Thyroid gland (tissue), 4 donors: ENCODE data around the gene NRG3. TPM values are rescaled to one million over a fixed set of nuclear protein-coding genes. Genes with fewer than 3 reads are reported as not detected.

ENCODE experiments used
- DNase-seq, 2 donors: peaks; one replicate each; pipeline ENCODE4 v3.0.0-alpha.2; 2019
- H3K27ac ChIP-seq, 3 donors: fragments of 200-600 bp; sonication (generic); 1 replicate in 2 of 3; 2 replicates in 1 of 3; pipeline ENCODE4 v1.5.1; 2016 to 2019; ENCODE audit warnings: mild to moderate bottlenecking in 1 of 3, moderate library complexity in 1 of 3
- H3K27me3 ChIP-seq: fragments of 200-600 bp; sonication (generic); one replicate; pipeline ENCODE4 v1.5.1; 2019
- H3K36me3 ChIP-seq, 2 donors: fragments of 200-600 bp; sonication (generic); one replicate each; pipeline ENCODE4 v1.5.1; 2016 to 2019
- H3K4me1 ChIP-seq, 2 donors: fragments of 200-600 bp; sonication (generic); one replicate each; pipeline ENCODE4 v1.5.1; 2017 to 2019
- H3K4me3 ChIP-seq, 3 donors: fragments of 200-600 bp; sonication (generic); replicated peaks in 1 of 3; 1 replicate in 2 of 3; 2 replicates in 1 of 3; pipeline ENCODE4 v1.5.1; 2016; ENCODE audit warnings: mild to moderate bottlenecking in 1 of 3
- H3K9me3 ChIP-seq: fragments of 200-600 bp; sonication (generic); one replicate; pipeline ENCODE4 v1.5.1; 2017
- POLR2A ChIP-seq, 2 donors: fragments of 450-650 bp; IDR thresholded peaks; one replicate each; pipeline ENCODE4 v1.6.1; 2017; ENCODE audit warnings: antibody characterized with exemption in 2 of 2, mild to moderate bottlenecking in 2 of 2, moderate library complexity in 1 of 2
- WGBS, 2 donors: methylation state at CpG; one replicate each; pipeline ENCODE4 v1.1.5; 2017; 5-methylcytosine and 5-hydroxymethylcytosine counted together
- intact Hi-C: fragments of 100-400 bp; cut with DNase I; formaldehyde crosslinking; loops from one replicate; pipeline ENCODE4 v1.15.1; 2023
- total RNA-seq, 4 donors: library from RNA; depleted of rRNA; stranded (reverse); fragments of >200 nt; gene quantifications; one replicate each; pipeline ENCODE4 v1.2.3, GENCODE V29; 2016
- TF ChIP-seq, protein P1 (sequence below), 6 experiments: fragments of 200-600 bp in 3 of 6; fragments of 450-650 bp in 3 of 6; sonication (generic) in 3 of 6; IDR thresholded peaks; one replicate each; pipeline ENCODE4 v1.5.1; 2016 to 2019; ENCODE audit warnings: antibody characterized with exemption in 6 of 6, mild to moderate bottlenecking in 2 of 6, inconsistent platforms in 1 of 6, moderate library complexity in 1 of 6

NRG3 gene
- 1 to 10 TPM in 2 of 4 donors, under 1 TPM in 2; 0.67 to 1.8 (median 1.3) TPM for total RNA-seq

DNA sequence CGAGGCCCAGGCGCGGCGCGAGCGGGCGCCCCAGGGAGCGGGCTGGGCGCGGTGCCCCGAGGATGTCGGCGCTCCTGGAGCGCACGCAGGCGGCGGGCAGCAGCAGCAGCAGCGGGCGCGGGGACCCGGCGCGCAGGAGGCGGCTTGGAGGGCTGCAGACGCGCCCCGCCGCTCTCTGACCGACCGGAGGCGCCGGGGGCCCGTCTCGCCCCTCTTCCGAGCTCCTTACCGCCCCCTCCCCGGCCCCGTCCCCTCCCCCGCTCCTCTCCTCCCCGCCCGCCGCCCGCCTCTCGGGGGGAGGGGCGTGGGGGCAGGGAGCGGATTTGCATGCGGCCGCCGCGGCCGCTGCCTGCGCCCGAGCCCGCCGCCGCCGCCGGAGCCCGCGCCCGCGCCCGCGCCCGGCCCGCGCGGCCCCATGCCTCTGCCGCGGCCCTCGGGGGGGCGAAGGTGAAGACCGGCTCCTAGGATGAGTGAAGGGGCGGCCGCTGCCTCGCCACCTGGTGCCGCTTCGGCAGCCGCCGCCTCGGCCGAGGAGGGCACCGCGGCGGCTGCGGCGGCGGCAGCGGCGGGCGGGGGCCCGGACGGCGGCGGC, at the start of gene NRG3:
Gene NRG3, plus strand, starts transcription at position 320 of the 592 bp plus-strand sequence.
- H3K36me3 ChIP-seq, result no peaks in the 10 kb centered on the region
- H3K9me3 ChIP-seq, result no peaks in the 10 kb centered on the region
- no peaks in the 10 kb centered on the region for H3K27me3 ChIP-seq
- peak; percentile 43 to 44 for DNase-seq
- no peak within 1 kb of the TSS for H3K27ac ChIP-seq
- 3% methylated on average over 35 of the region's 95 CpGs; no CpG with 5 or more reads in 1 of the 2 donors for WGBS, 2 donors
- peak within 1 kb of the TSS; percentile 17 to 56 (median 24) for H3K4me3 ChIP-seq
- H3K4me1 ChIP-seq, result peaks cover 9 to 23% of the 10 kb centered on the region in 2 donors
- TF ChIP-seq POLR2A (IDR thresholded peaks at IDR 0.05), result no peak
- TF ChIP-seq, protein P1, sequence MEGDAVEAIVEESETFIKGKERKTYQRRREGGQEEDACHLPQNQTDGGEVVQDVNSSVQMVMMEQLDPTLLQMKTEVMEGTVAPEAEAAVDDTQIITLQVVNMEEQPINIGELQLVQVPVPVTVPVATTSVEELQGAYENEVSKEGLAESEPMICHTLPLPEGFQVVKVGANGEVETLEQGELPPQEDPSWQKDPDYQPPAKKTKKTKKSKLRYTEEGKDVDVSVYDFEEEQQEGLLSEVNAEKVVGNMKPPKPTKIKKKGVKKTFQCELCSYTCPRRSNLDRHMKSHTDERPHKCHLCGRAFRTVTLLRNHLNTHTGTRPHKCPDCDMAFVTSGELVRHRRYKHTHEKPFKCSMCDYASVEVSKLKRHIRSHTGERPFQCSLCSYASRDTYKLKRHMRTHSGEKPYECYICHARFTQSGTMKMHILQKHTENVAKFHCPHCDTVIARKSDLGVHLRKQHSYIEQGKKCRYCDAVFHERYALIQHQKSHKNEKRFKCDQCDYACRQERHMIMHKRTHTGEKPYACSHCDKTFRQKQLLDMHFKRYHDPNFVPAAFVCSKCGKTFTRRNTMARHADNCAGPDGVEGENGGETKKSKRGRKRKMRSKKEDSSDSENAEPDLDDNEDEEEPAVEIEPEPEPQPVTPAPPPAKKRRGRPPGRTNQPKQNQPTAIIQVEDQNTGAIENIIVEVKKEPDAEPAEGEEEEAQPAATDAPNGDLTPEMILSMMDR (IDR thresholded peaks at IDR 0.05), result no peak
- intact Hi-C loops, result no loop called here

DNA sequence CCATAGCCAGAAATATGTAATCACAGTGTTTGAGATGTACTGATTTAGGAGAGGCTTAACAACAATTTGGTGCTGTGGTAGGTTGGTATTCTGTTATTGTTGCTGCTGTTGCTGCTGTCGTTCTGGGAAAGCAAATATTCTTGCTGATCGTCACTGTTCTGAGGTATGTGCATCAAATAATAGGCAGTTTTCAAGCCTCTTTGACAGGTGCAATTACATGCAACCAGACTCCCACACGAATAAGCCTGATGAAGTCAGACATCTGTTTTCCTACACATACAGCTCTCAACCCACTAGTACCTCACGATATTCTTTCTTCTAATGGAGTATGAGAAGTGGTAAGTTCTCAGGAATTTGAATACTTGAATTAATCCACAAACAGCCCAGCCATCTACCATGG, 46.7 kb upstream of the NRG3 start:
- Histone ChIP-seq H3K4me1 (no peaks in the 10 kb centered on the region), H3K36me3 (no peaks in the 10 kb centered on the region), H3K9me3 (no peaks in the 10 kb centered on the region), H3K27ac (no peak overlapping the region), H3K4me3 (no peak overlapping the region), H3K27me3 (no peaks in the 10 kb centered on the region)
- intact Hi-C loops, result no loop called here
- no peak for DNase-seq
- 75 to 79% methylated on average over 4 of the region's 4 CpGs for WGBS, 2 donors
- TF ChIP-seq, protein P1 (IDR thresholded peaks at IDR 0.05), result no peak
- no peak for TF ChIP-seq POLR2A (IDR thresholded peaks at IDR 0.05)

DNA sequence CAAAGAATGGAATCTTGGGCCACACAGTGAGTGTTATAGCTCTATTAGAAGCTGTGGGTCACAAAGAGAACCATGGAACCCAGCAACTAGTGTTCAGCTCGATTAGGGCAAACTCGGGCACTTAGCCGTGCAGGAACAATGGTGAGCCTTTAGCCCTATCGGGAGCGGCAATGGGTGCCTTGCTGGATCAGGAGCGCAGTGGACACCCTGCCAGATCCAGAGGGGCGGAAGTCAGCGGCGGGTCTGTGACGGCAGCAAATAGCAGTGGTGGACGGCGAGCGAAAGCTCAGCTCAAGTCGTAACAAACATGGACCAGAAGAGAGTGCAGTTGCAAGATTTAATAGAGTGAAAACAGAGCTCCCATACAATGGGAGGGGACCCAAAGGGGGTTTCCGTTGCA, 43.9 kb upstream of the NRG3 start:
- no peak overlapping the region for H3K27ac ChIP-seq
- intact Hi-C loops, result no loop called here
- no peaks in the 10 kb centered on the region for H3K9me3 ChIP-seq
- no peaks in the 10 kb centered on the region for H3K4me1 ChIP-seq
- 90 to 93% methylated on average over 15 of the region's 15 CpGs for WGBS, 2 donors
- TF ChIP-seq POLR2A (IDR thresholded peaks at IDR 0.05), result no peak
- TF ChIP-seq, protein P1 (IDR thresholded peaks at IDR 0.05), result no peak
- H3K4me3 ChIP-seq, result no peak overlapping the region
- no peaks in the 10 kb centered on the region for H3K36me3 ChIP-seq
- no peaks in the 10 kb centered on the region for H3K27me3 ChIP-seq
- DNase-seq, result no peak

DNA sequence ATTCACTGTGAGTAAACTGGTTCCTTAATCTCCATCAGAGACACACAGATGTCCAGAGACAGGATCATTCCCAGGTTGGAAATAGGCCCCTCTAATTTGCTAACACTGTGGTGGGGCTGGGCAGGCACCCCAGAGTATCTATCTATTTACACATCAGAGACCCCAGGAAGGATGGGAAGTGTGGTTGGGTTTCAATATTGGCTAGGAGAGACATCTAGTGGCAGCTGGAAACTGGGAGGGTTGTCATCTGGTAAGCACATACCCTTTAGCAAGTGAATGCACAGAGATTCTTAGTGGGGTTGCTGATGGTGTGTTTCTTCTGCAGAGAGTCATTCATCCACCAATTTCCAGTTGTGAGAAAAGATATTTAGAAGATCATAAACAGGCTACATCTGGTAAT, 36.0 kb upstream of the NRG3 start:
- DNase-seq, result no peak
- intact Hi-C loops, result no loop called here
- Histone ChIP-seq H3K9me3 (no peaks in the 10 kb centered on the region), H3K27me3 (no peaks in the 10 kb centered on the region), H3K36me3 (no peaks in the 10 kb centered on the region), H3K4me3 (no peak overlapping the region), H3K4me1 (no peaks in the 10 kb centered on the region), H3K27ac (no peak overlapping the region)
- TF ChIP-seq, protein P1 (IDR thresholded peaks at IDR 0.05), result peak in 3 of 6 experiments; percentile 25 to 40 (median 36)
- TF ChIP-seq POLR2A (IDR thresholded peaks at IDR 0.05), result no peak

DNA sequence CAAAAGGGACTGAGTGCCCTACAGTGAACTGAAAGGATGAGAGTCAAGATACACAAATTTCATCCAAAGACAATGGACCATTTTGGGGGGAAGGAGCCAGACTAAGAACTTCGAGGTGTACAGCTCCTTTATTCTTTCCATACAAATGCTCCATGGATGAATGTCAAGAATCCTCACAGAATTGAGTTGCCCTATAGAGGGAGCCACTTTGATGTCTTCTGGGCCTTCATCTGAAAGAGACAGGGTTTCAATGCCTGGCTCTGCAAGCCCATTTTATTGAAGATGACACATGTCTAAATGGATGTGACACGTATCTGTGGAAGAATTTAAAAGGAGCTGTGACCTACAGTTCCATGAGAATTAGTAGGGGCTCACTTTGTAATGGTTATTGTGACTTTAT, 32.0 kb upstream of the NRG3 start:
- Histone ChIP-seq H3K27me3 (no peaks in the 10 kb centered on the region), H3K4me3 (no peak overlapping the region), H3K27ac (no peak overlapping the region), H3K36me3 (no peaks in the 10 kb centered on the region), H3K4me1 (no peaks in the 10 kb centered on the region), H3K9me3 (no peaks in the 10 kb centered on the region)
- 77% methylated on average over 2 of the region's 2 CpGs for WGBS, 2 donors
- intact Hi-C loops, result no loop called here
- no peak for DNase-seq
- TF ChIP-seq POLR2A (IDR thresholded peaks at IDR 0.05), result no peak
- TF ChIP-seq, protein P1 (IDR thresholded peaks at IDR 0.05), result no peak
